ENCODE results near the gene AHCY.
"Not testable (repeated sequence)": the region's sequence is repeated elsewhere in the genome, so short reads cannot be mapped to it uniquely, and the experiment has no call there.

AHCY gene

DNA sequence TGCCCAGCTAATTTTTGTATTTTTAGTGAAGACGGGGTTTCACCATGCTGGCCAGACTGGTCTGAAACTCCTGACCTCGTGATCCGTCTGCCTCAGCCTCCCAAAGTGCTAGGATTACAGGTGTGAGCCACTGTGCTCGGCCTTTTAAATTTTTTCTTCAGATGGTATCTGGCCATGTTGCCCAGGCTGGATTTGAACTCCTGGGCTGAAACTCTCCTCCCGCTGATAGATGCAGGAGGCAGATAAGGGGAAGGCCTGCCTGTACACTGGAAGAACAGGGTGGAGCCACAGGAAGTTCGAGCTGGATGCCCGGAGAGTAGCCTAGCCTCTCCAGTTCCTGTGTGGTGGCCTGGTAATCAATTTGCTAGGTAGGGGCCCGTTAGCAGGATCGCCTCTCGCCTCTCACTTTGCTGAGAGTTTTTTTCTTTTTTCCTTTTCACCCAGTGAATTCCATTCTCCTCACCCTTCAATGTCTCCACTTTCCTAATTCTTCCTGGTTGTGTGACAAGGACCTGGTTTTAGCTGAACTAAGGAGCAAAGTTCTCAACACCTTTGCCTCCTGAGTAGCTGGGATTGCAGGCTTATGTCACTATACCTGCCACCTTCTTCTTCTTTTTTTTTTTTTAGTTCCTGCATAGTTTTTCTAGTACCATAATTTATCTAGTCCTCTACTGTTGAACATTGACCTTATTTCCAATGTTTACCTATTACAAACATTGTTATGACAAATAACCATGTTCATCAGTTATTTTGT lies 40.5 kb upstream of the AHCY start:
- in situ Hi-C loops (cut with MboI; ENCODE audit: low sequenced_read_pairs, unreplicated experiment) = no loop called here
- DNase-seq (ENCODE audit: low spot score) = no peak
- TF ChIP-seq, protein P1, sequence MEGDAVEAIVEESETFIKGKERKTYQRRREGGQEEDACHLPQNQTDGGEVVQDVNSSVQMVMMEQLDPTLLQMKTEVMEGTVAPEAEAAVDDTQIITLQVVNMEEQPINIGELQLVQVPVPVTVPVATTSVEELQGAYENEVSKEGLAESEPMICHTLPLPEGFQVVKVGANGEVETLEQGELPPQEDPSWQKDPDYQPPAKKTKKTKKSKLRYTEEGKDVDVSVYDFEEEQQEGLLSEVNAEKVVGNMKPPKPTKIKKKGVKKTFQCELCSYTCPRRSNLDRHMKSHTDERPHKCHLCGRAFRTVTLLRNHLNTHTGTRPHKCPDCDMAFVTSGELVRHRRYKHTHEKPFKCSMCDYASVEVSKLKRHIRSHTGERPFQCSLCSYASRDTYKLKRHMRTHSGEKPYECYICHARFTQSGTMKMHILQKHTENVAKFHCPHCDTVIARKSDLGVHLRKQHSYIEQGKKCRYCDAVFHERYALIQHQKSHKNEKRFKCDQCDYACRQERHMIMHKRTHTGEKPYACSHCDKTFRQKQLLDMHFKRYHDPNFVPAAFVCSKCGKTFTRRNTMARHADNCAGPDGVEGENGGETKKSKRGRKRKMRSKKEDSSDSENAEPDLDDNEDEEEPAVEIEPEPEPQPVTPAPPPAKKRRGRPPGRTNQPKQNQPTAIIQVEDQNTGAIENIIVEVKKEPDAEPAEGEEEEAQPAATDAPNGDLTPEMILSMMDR (IDR thresholded peaks at IDR 0.05; ENCODE audit: borderline replicate concordance, control extremely low read depth, extremely low read depth, insufficient read depth, missing control alignments) = no peak

GRCh38 chr20:34341199-34341598 lies 38.0 kb upstream of the AHCY start:
- DNase-seq (ENCODE audit: low spot score); in situ Hi-C loops (cut with MboI; ENCODE audit: low sequenced_read_pairs, unreplicated experiment): not testable (repeated sequence)

GRCh38 chr20:34340726-34341125 lies 37.6 kb upstream of the AHCY start:
- DNase-seq (ENCODE audit: low spot score); in situ Hi-C loops (cut with MboI; ENCODE audit: low sequenced_read_pairs, unreplicated experiment): not testable (repeated sequence)

- TF ChIP-seq, protein P1 (IDR thresholded peaks at IDR 0.05; ENCODE audit: borderline replicate concordance, control extremely low read depth, extremely low read depth, insufficient read depth, missing control alignments) = no peak
- in situ Hi-C loops (cut with MboI; ENCODE audit: low sequenced_read_pairs, unreplicated experiment) = no loop called here
- no peak for DNase-seq (ENCODE audit: low spot score)
These were observed 35.0 kb upstream of the AHCY start for GRCh38 chr20:34337982-34338726.

GRCh38 chr20:34337544-34337943 lies 34.4 kb upstream of the AHCY start:
- TF ChIP-seq, protein P1 (IDR thresholded peaks at IDR 0.05; ENCODE audit: borderline replicate concordance, control extremely low read depth, extremely low read depth, insufficient read depth, missing control alignments) = no peak
- no peak for DNase-seq (ENCODE audit: low spot score)
- in situ Hi-C loops (cut with MboI; ENCODE audit: low sequenced_read_pairs, unreplicated experiment) = no loop called here

GRCh38 chr20:34334654-34335407 lies 31.7 kb upstream of the AHCY start:
- DNase-seq (ENCODE audit: low spot score) = no peak
- TF ChIP-seq, protein P1 (IDR thresholded peaks at IDR 0.05; ENCODE audit: borderline replicate concordance, control extremely low read depth, extremely low read depth, insufficient read depth, missing control alignments) = no peak
- in situ Hi-C loops (cut with MboI; ENCODE audit: low sequenced_read_pairs, unreplicated experiment) = no loop called here

- in situ Hi-C loops (cut with MboI; ENCODE audit: low sequenced_read_pairs, unreplicated experiment) = no loop called here
- DNase-seq (ENCODE audit: low spot score) = no peak
- TF ChIP-seq, protein P1 (IDR thresholded peaks at IDR 0.05; ENCODE audit: borderline replicate concordance, control extremely low read depth, extremely low read depth, insufficient read depth, missing control alignments) = no peak
These were observed 30.6 kb upstream of the AHCY start for GRCh38 chr20:34333786-34334185.

Measured in GM13976 (cell line).